ENCODE measurements around the gene TAPBPL. TPM values are rescaled to one million over a fixed set of nuclear protein-coding genes. Genes with fewer than 3 reads are reported as not detected.

TAPBPL gene
- total and polyA plus RNA-seq, 2 of the 13 experiments (the other 11 are each of a cell fraction or from before 2014, with no cell fraction given) = 10.0 to 14.5 TPM

DNA sequence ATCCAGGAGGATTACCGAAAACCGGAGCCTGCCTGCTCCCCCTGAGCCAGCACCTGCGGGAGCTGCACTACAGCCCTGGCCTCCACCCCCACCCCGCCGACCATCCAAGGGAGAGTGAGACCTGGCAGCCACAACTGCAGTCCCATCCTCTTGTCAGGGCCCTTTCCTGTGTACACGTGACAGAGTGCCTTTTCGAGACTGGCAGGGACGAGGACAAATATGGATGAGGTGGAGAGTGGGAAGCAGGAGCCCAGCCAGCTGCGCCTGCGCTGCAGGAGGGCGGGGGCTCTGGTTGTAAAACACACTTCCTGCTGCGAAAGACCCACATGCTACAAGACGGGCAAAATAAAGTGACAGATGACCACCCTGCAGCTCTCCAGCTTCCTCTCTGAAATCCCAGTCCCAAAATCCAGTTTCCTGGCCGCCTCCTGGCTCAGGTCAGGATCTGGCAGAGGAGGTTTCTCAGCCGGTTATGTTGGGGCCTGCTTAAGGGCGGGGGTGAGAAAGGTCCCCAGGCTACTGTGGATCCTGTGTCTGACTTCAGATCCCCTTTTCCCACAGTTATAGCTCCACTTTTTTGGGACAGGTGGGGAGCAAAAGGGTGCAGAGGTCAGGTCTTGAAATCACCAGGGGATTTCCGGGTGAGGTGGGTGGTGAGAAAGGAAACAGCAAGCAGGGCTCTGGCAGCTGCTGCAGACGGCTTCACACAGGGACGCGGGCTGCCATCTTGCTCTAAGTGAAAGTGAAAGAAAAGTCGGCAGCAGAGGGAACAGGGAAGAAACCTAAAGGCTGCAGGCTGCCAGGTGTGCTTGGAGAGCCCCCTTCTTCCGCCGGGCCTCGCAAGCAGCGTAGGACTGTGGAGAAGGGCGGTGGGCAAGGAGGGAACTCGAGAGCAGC is at the start of gene TAPBPL (continued):
- TF ChIP-seq, protein P1, sequence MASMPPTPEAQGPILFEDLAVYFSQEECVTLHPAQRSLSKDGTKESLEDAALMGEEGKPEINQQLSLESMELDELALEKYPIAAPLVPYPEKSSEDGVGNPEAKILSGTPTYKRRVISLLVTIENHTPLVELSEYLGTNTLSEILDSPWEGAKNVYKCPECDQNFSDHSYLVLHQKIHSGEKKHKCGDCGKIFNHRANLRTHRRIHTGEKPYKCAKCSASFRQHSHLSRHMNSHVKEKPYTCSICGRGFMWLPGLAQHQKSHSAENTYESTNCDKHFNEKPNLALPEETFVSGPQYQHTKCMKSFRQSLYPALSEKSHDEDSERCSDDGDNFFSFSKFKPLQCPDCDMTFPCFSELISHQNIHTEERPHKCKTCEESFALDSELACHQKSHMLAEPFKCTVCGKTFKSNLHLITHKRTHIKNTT (CRISPR knock-in tag; IDR thresholded peaks at IDR 0.05) = no peak
- TF ChIP-seq ZNF484 (CRISPR knock-in tag; IDR thresholded peaks at IDR 0.05; ENCODE audit: borderline replicate concordance, low read depth) = no peak
- no peak for TF ChIP-seq MTA3 (CRISPR knock-in tag; IDR thresholded peaks at IDR 0.05)
- no peak for TF ChIP-seq CREBL2 (CRISPR knock-in tag; IDR thresholded peaks at IDR 0.05; ENCODE audit: borderline replicate concordance)
- TF ChIP-seq, protein P2, sequence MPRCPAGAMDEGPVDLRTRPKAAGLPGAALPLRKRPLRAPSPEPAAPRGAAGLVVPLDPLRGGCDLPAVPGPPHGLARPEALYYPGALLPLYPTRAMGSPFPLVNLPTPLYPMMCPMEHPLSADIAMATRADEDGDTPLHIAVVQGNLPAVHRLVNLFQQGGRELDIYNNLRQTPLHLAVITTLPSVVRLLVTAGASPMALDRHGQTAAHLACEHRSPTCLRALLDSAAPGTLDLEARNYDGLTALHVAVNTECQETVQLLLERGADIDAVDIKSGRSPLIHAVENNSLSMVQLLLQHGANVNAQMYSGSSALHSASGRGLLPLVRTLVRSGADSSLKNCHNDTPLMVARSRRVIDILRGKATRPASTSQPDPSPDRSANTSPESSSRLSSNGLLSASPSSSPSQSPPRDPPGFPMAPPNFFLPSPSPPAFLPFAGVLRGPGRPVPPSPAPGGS (CRISPR knock-in tag; IDR thresholded peaks at IDR 0.05) = no peak; the same call in 1 of the 2 replicates
- peak; percentile 23; the same call in 1 of the 2 replicates for TF ChIP-seq SIX1 (CRISPR knock-in tag; IDR thresholded peaks at IDR 0.05; ENCODE audit: borderline replicate concordance)
- no peak for TF ChIP-seq ZNF619 (CRISPR knock-in tag; IDR thresholded peaks at IDR 0.05)
- TF ChIP-seq ESRRA (CRISPR knock-in tag; IDR thresholded peaks at IDR 0.05; ENCODE audit: low read depth) = no peak; the same call in 1 of the 2 replicates
- no peak for TF ChIP-seq FOXP4 (CRISPR knock-in tag; IDR thresholded peaks at IDR 0.05)
- no peak for TF ChIP-seq PRPF4 (IDR thresholded peaks at IDR 0.05; ENCODE audit: low read depth, low read length, poor library complexity, severe bottlenecking)
- no peak for TF ChIP-seq HMGA1 (CRISPR knock-in tag; conservative IDR thresholded peaks at IDR 0.05)
- TF ChIP-seq PCBP1 (IDR thresholded peaks at IDR 0.05; ENCODE audit: borderline replicate concordance, low read depth, low read length) = no peak
- TF ChIP-seq ZBTB3 (CRISPR knock-in tag; IDR thresholded peaks at IDR 0.05; ENCODE audit: borderline replicate concordance, low read depth) = 0 out of 2 replicates have a peak, but pooled peaks have one; percentile 33
- TF ChIP-seq YEATS2 (CRISPR knock-in tag; IDR thresholded peaks at IDR 0.05; ENCODE audit: borderline replicate concordance) = peak; percentile 59; the same call in 1 of the 2 replicates
- no peak for TF ChIP-seq ONECUT2 (CRISPR knock-in tag; IDR thresholded peaks at IDR 0.05)
- no peak for TF ChIP-seq ZNF260 (CRISPR knock-in tag; IDR thresholded peaks at IDR 0.05; ENCODE audit: borderline replicate concordance, low read depth)
- no peak for TF ChIP-seq GTF2F1 (IDR thresholded peaks at IDR 0.05; ENCODE audit: low read length)
- TF ChIP-seq ZNF432 (CRISPR knock-in tag; IDR thresholded peaks at IDR 0.05; ENCODE audit: borderline replicate concordance) = no peak
- TF ChIP-seq ZFX (CRISPR knock-in tag; IDR thresholded peaks at IDR 0.05; ENCODE audit: low read depth) = peak; percentile 89
- TF ChIP-seq ZNF263 (CRISPR knock-in tag; IDR thresholded peaks at IDR 0.05) = no peak
- TF ChIP-seq, protein P3, sequence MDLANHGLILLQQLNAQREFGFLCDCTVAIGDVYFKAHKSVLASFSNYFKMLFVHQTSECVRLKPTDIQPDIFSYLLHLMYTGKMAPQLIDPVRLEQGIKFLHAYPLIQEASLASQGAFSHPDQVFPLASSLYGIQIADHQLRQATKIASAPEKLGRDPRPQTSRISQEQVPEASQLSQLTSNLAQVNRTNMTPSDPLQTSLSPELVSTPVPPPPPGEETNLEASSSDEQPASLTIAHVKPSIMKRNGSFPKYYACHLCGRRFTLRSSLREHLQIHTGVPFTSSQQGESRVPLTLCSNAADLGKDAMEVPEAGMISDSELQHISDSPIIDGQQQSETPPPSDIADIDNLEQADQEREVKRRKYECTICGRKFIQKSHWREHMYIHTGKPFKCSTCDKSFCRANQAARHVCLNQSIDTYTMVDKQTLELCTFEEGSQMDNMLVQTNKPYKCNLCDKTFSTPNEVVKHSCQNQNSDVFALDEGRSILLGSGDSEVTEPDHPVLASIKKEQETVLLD (CRISPR knock-in tag; IDR thresholded peaks at IDR 0.05; ENCODE audit: low read depth) = no peak
- TF ChIP-seq ZBTB8A (CRISPR knock-in tag; IDR thresholded peaks at IDR 0.05; ENCODE audit: borderline replicate concordance, low read depth) = no peak

Measured in HepG2 (cell line).